HEK293T (cell line): ENCODE measurements around the gene TNXB.

Experiments used
- CTCF ChIA-PET: fragments of 350-600 bp; formaldehyde crosslinking; extraction: SDS; loops from one replicate; lab custom pipeline; 2021; ENCODE audit warnings: antibody characterized with exemption, inconsistent platforms; lab: Yijun Ruan, JAX
- POLR2A ChIA-PET: fragments of 350-600 bp; formaldehyde crosslinking; extraction: SDS; loops from one replicate; lab custom pipeline; 2020; ENCODE audit warnings: antibody characterized with exemption, inconsistent platforms; lab: Yijun Ruan, JAX
- DNase-seq: peaks from one replicate; pipeline ENCODE4 v3.0.0; 2012; ENCODE audit warnings: mixed read lengths; ENCODE audit errors: extremely low spot score
- ARNT ChIP-seq: fragments of 450-650 bp; IDR thresholded peaks from 2 replicates; pipeline ENCODE4 v1.6.1; 2017; ENCODE audit warnings: mild to moderate bottlenecking
- BHLHE40 ChIP-seq: fragments of 450-650 bp; IDR thresholded peaks from 2 replicates; pipeline ENCODE4 v1.6.1; 2016; ENCODE audit warnings: mild to moderate bottlenecking, moderate library complexity, borderline replicate concordance
- CTBP1 ChIP-seq: fragments of 450-650 bp; IDR thresholded peaks from 2 replicates; pipeline ENCODE4 v1.6.1; 2016; ENCODE audit warnings: borderline replicate concordance
- ELF4 ChIP-seq: fragments of 450-650 bp; IDR thresholded peaks from 2 replicates; pipeline ENCODE4 v1.6.1; 2017; ENCODE audit warnings: antibody characterized with exemption
- FOXA1 ChIP-seq: fragments of 450-650 bp; IDR thresholded peaks from 2 replicates; pipeline ENCODE4 v1.6.1; 2016; ENCODE audit warnings: mild to moderate bottlenecking
- FOXK2 ChIP-seq: fragments of 450-650 bp; IDR thresholded peaks from 2 replicates; pipeline ENCODE4 v1.6.1; 2016; ENCODE audit warnings: mild to moderate bottlenecking
- FOXM1 ChIP-seq: fragments of 450-650 bp; IDR thresholded peaks from 2 replicates; pipeline ENCODE4 v1.6.1; 2017; ENCODE audit warnings: mild to moderate bottlenecking, borderline replicate concordance
- HDGF ChIP-seq: fragments of 450-650 bp; IDR thresholded peaks from 2 replicates; pipeline ENCODE4 v1.6.1; 2017; ENCODE audit warnings: antibody characterized with exemption, borderline replicate concordance
- L3MBTL2 ChIP-seq: fragments of 450-650 bp; conservative IDR thresholded peaks from 2 replicates; pipeline ENCODE4 v1.6.1; 2016; ENCODE audit warnings: mild to moderate bottlenecking
- LEF1 ChIP-seq: fragments of 450-650 bp; IDR thresholded peaks from 2 replicates; pipeline ENCODE4 v1.6.1; 2017; ENCODE audit warnings: mild to moderate bottlenecking, borderline replicate concordance
- NFRKB ChIP-seq: fragments of 450-650 bp; IDR thresholded peaks from 2 replicates; pipeline ENCODE4 v1.6.1; 2016; ENCODE audit warnings: mild to moderate bottlenecking, moderate library complexity
- PKNOX1 ChIP-seq: fragments of 450-650 bp; IDR thresholded peaks from 2 replicates; pipeline ENCODE4 v1.6.1; 2016
- SP1 ChIP-seq: fragments of 450-650 bp; IDR thresholded peaks from 2 replicates; pipeline ENCODE4 v1.6.1; 2017
- SUZ12 ChIP-seq: fragments of 450-650 bp; IDR thresholded peaks from 2 replicates; pipeline ENCODE4 v1.6.1; 2016; ENCODE audit warnings: mild to moderate bottlenecking
- TARDBP ChIP-seq: fragments of 450-650 bp; IDR thresholded peaks from 2 replicates; pipeline ENCODE4 v1.6.1; 2016
- ZNF384 ChIP-seq: fragments of 450-650 bp; IDR thresholded peaks from 2 replicates; pipeline ENCODE4 v1.6.1; 2016

TNXB gene

GRCh38 chr6:32097364-32097763, 11.8 kb downstream of the TNXB start:
- TF ChIP-seq HDGF (no peak), BHLHE40 (no peak)
- DNase-seq: no peak
- ChIA-PET POLR2A (no interaction called here), CTCF (no interaction called here)

GRCh38 chr6:32096394-32097258, 12.5 kb downstream of the TNXB start:
- ChIA-PET CTCF (no interaction called here), POLR2A (no interaction called here)
- no peak for DNase-seq
- TF ChIP-seq ELF4: no peak
- TF ChIP-seq SP1: no peak
- TF ChIP-seq TARDBP: no peak
- no peak for TF ChIP-seq FOXM1
- no peak for TF ChIP-seq BHLHE40
- no peak for TF ChIP-seq ARNT
- TF ChIP-seq NFRKB: no peak
- TF ChIP-seq CTBP1: no peak
- no peak for TF ChIP-seq SUZ12
- TF ChIP-seq ZNF384: no peak

- POLR2A ChIA-PET: no interaction called here
- DNase-seq: no peak
- TF ChIP-seq ZNF384 (no peak), FOXK2 (no peak), NFRKB (no peak), ELF4 (no peak), SP1 (no peak), ARNT (no peak), PKNOX1 (no peak), FOXA1 (no peak), TARDBP (no peak), L3MBTL2 (no peak)
- CTCF ChIA-PET: no interaction called here
These were observed 13.1 kb downstream of the TNXB start for GRCh38 chr6:32096087-32096393.

- DNase-seq: no peak
- ChIA-PET POLR2A (no interaction called here), CTCF (no interaction called here)
- TF ChIP-seq SUZ12 (no peak), SP1 (no peak), L3MBTL2 (no peak), FOXK2 (no peak), BHLHE40 (no peak), TARDBP (no peak), HDGF (no peak), ELF4 (no peak), ARNT (no peak), NFRKB (no peak), CTBP1 (no peak), FOXA1 (no peak), ZNF384 (no peak), PKNOX1 (no peak), LEF1 (no peak), FOXM1 (no peak)
These were observed 13.6 kb downstream of the TNXB start for GRCh38 chr6:32095338-32096086.

- CTCF ChIA-PET: interaction anchor here (0.7 to 1.4 kb wide), 2 partner anchors 22 to 28 kb away, joined by 3 to 4 read pairs; no protein-coding TSS in a partner anchor
- POLR2A ChIA-PET: no interaction called here
- TF ChIP-seq FOXK2: no peak
- no peak for TF ChIP-seq BHLHE40
- no peak for TF ChIP-seq SP1
- TF ChIP-seq L3MBTL2: no peak
- TF ChIP-seq NFRKB: no peak
- no peak for TF ChIP-seq ARNT
- no peak for TF ChIP-seq FOXM1
- no peak for TF ChIP-seq ELF4
- no peak for TF ChIP-seq FOXA1
- DNase-seq: no peak
These were observed 16.2 kb downstream of the TNXB start for GRCh38 chr6:32092760-32093497.

- ChIA-PET CTCF (interaction anchor here (0.5 kb wide), 1 partner anchor 171 kb away, joined by 7 read pairs; no protein-coding TSS in a partner anchor), POLR2A (no interaction called here)
- no peak for TF ChIP-seq NFRKB
- no peak for TF ChIP-seq ZNF384
- no peak for TF ChIP-seq ARNT
- TF ChIP-seq FOXK2: no peak
- TF ChIP-seq L3MBTL2: no peak
- no peak for TF ChIP-seq FOXM1
- TF ChIP-seq BHLHE40: no peak
- no peak for TF ChIP-seq SUZ12
- TF ChIP-seq FOXA1: no peak
- TF ChIP-seq HDGF: no peak
- TF ChIP-seq LEF1: no peak
- no peak for TF ChIP-seq PKNOX1
- TF ChIP-seq SP1: no peak
- DNase-seq: no peak
These were observed 19.9 kb downstream of the TNXB start for GRCh38 chr6:32089082-32089828.
